ENCODE results near the gene DOCK2.

DNA sequence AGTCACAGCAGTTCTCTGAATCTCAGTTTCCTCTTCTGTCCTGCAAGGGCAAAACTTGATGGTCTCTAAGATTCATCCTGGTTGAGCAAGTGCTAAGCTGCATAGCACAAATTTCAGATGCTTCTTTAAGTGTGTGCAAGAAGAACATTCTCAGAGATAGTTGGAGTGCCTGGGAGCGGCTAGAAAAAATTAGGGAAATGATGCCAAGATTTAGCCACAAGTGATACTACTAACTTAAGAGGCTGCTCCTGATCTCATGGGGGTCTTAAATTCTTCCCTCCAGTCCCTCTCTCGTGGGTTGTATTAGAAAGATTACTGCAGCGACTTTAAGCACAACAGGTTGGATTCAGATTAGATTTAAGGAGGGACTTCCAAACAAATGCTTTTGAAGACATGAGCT is 319.1 kb downstream of the DOCK2 start:
- TF ChIP-seq, protein P1, sequence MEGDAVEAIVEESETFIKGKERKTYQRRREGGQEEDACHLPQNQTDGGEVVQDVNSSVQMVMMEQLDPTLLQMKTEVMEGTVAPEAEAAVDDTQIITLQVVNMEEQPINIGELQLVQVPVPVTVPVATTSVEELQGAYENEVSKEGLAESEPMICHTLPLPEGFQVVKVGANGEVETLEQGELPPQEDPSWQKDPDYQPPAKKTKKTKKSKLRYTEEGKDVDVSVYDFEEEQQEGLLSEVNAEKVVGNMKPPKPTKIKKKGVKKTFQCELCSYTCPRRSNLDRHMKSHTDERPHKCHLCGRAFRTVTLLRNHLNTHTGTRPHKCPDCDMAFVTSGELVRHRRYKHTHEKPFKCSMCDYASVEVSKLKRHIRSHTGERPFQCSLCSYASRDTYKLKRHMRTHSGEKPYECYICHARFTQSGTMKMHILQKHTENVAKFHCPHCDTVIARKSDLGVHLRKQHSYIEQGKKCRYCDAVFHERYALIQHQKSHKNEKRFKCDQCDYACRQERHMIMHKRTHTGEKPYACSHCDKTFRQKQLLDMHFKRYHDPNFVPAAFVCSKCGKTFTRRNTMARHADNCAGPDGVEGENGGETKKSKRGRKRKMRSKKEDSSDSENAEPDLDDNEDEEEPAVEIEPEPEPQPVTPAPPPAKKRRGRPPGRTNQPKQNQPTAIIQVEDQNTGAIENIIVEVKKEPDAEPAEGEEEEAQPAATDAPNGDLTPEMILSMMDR (IDR thresholded peaks at IDR 0.05; ENCODE audit: low read length), result no peak
- TF ChIP-seq EZH2 (optimal IDR thresholded peaks at IDR 0.05; ENCODE audit: low read depth, low read length), result no peak

All from MM.1S (cell line).